HG03097 (cell line): ENCODE data around the gene PRKX.
"Not testable (repeated sequence)": the region's sequence is repeated elsewhere in the genome, so short reads cannot be mapped to it uniquely, and the experiment has no call there.

Experiments used
- ATAC-seq: cut with Tn5 transposase; IDR thresholded peaks from one replicate; pipeline ENCODE4 v1.9.1; 2021; ENCODE audit not compliant: unreplicated experiment, low FRiP score

Gene PRKX

DNA sequence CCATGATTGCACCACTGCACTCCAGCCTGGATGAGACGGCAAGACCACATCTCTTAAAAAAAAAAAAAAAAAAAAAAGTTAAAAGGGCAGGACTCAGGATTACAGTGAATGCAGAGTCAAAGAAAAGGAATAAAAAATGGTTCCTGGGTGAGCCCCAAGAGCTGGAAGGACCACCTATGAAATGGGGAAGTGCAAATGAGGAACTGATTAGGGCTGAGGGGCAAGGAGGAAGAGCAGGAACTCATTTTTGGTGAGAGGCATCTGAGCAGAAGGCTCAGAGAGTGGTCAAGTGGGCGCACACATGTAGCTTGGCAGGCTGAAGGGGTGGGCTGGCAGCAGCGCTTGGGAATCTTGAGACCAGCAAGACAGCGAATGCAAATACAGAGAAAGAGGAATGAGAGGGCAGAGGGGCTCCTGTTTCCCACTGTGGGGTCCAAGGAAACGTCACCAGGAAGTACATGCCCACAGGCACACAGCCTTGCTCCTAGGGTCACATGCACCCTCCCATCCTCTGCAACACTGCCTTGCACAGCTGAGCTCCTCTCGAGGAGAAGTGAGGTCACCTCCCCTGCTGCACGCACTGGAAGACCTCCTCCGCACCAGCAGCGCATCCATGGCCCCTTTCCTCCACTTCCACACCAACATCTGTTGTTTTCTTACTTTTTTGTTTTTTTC, 49.7 kb downstream of the PRKX start:
- peak; percentile 58 for ATAC-seq

DNA sequence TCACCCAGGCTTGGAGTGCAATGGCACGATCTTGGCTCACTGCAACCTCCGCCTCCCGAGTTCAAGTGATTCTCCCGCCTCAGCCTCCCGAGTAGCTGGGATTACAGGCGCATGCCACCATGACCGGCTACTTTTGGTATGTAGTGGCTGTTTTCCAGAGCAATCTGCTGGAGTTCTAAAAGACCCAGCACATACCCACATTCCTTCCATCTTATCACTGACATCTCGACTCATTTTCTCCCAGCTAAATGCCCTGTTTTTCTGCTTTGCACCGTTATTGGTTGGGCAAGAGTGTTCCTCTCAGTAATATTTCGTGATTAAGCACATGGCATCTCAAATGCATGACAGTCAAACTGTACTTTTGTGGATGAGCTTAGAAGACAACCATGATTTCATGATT, 53.7 kb downstream of the PRKX start:
- ATAC-seq = no peak

DNA sequence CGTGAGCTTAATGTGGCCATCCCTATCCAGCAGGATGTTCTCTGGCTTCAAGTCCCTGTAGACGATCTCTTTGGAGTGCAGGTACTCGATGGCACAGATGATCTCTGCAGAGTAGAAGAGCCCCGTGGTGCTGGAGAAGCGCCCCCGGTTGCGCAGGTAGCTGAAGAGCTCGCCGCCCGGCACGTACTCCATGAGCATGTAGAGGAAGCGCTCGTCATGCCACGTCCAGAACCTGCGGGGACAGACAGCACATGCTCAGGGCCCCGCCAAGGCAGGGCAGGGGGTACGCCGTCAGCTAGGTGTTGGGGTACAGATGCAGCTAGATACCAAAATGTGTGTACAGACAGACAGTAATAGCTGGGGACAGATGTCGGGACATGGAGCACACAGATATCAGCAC, 58.3 kb downstream of the PRKX start:
- ATAC-seq = no peak

DNA sequence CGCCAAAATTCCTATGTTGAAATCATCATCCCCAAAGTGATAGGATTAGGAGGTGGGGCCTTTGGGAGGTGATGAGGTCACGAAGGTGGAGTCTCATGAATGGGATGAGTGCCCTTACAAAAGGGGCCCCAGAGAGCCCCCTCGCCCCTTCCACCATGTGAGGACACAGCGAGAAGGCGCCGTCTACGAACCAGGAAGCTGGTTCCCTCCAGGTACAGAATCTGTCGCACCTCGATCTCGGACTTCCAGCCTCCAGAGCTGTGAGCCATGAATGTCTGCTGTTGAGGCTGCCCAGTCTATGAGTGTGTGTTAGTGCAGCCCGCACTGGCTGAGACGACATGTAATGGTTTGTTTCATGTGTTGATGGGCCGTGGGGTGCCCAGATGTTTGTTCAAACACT, 60.3 kb downstream of the PRKX start:
- ATAC-seq = no peak

DNA sequence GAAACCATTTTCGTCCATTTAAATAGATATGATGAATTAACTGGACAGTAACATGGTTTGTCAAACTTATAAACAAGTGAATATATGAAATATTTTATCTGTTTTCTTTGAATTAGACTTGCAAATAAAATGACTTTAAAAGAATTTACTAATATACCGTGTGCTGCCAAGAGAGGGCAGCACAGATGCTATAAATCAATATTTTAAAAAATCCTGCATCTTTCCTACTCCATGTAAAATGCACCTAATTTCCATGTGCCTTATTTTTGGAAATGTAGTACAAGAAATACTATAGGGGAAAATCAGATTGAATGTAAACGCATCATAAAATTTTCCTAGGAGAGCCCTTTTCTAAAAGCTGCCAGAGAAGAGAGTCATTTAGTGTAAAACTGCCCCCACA, 62.2 kb downstream of the PRKX start:
- ATAC-seq = no peak

DNA sequence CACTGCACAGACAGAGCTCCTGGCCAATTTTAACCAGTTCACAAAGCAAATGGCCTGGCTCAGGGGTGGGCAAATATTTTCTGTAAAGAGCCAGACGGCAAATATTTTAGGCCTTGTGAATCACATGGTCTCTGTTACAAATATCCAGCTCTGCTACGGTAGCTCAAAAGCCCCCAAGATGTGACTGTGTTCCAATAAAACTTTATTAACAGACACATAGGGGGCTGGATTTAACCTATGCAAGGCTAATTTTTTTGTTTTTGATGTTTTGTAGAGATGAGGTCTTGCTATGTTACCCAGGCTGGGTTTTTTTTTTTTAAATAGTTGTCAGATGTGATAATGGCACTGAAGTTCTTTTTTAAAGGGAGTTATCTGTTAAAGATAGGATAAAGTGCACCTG, 65.4 kb downstream of the PRKX start:
- ATAC-seq = no peak

DNA sequence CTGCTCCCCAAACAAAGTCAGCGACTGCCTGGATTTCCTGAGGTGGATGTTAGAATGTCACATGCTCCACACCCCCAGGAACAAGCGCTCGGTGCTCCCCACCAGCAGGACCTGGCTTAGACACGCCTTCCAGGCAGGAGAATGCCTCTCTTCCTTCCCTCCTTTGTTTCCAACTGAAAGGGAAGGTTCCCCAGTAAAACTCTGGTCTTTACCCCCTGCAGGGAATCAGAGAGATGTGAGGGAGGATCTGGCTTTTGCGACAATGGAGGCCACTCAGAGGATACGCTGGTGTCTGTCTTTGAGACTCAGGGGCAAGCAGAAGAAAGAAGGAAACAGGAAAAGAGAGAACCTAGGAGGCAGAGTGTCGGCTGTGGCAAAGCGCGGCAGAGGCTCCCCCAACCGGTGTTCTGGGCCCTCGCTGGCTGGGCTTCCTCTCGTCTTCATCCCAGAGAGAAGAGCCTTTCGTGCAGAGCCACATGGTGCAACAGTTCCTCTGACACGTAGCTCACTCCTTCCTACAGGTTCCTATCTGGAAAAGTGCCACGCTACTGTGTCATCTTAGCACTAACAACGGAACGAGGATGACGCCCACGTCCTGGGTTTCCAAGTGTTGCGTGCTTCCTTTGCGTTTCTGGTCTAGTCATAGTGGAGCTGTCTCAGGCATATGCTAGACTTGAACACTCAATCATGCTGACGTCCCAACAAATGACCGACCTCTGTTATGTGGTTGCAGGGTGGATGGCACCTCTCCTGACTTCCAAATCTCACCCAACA, 73.4 kb downstream of the PRKX start:
- ATAC-seq = not testable (repeated sequence)

DNA sequence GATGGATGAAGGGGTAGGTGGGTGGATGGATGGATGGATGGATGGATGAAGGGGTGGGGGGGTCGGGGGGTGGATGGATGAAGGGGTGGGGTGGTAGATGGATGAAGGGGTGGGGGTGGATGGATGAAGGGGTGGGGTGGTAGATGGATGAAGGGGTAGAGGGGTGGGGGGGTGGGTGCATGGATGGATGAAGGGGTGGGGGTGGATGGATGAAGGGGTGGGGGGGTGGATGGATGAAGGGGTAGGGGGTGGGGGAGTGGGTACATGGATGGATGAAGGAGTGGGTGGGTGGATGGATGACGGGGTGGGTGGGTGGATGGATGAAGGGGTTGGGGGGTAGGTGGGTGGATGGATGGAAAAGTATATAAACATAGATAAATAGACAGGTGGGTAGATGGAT, 74.2 kb downstream of the PRKX start:
- ATAC-seq = no peak

DNA sequence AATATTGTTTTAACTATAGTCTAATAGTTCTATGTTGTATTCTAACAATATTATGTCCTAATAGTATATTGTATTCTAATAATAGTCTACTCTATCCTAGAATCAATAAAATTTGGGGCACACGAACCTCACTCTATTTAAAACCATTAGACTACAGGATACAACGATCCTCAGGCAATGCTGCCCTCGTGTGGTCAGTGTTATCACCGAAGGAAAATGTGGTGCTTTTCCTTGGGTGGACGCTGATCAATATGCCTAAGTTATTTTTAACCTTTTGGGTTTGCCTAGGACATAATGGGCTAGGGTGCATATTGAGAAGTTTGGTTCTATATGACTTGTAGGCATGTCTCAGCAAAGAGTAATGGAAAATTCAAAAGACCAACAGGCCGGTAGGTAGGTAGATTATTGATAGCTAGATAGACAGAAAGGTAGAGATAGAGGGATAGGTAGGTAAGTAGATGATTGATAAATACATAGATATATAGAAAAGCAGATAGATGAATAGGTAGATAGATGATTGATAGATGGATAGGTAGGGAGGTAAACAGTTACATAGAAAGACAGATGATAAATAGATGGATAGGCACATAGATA, 75.1 kb downstream of the PRKX start:
- peak; percentile 78 for ATAC-seq

DNA sequence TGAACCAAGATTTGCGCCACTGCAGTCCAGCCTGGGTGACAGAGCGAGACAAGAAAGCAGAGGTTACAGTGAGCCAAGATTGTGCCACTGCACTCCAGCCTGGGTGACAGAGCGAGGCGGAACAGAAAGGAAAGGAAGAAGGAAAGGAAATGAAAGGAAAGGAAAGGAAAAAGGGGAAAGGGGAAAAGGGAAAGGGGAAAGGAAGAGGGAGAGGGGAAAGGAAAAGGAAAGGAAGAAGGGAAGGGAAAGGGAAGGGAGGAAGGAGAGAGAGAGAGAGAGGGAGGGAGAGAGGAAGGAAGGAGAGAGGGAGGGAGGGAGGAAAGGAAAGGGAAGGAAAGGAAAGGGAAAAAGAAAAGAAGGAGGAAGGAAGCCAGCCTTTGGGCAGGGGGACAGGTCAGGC, 76.6 kb downstream of the PRKX start:
- no peak for ATAC-seq

DNA sequence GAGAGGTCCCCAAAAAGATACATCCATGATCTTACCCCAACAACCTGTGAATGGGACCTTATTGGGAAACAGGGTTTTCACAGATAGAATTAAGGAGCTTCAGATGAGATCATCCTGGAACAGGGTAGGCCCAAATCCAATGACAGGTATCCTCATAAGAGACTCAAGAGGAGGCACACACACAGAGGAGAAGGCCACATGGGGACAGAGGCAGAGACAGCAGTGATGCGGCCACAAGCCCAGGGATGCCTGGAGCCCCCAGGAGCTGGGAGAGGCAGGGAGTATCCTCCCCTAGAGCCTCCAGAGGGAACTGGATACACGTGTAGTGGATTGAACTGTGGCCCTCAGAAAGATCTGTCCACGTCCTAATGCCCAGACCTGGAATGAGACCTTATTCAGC, 82.3 kb downstream of the PRKX start:
- no peak for ATAC-seq

DNA sequence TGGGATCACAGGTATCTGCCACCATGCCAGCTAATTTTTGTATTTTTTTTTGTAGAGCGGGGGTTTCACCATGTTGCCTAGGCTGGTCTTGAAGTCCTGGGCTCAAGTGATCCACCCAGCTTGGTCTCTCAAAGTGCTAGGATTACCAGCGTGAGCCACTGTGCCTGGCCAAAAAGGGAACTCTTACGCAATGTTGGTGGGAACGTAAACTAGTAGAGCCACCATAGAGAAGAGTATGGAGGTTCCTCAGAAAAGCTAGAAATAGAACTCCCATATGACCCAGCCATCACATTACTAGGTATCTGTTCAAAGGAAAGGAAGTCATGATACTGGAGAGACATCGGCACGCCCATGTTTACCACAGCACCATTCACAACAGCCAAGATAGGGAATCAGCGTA, 85.9 kb downstream of the PRKX start:
- ATAC-seq = no peak

DNA sequence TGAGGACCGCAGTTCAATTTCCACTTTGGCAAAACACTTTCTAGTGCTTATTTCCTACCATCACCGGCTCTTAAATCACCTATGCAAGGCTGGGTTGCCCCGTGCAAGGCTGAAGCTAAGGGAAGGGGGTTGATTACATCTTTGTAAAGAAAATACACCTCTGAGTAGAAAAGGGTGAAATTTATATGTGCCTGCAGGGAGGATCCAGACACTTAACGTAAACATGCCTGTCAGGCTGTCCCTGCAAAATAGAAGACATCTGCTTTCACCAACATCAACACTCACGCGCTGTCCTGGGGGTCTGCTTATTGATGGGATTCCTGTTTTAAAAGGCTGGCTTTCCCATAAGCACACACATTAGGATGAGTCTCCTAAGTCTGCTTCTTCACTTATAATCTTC, 92.0 kb downstream of the PRKX start:
- ATAC-seq = no peak

DNA sequence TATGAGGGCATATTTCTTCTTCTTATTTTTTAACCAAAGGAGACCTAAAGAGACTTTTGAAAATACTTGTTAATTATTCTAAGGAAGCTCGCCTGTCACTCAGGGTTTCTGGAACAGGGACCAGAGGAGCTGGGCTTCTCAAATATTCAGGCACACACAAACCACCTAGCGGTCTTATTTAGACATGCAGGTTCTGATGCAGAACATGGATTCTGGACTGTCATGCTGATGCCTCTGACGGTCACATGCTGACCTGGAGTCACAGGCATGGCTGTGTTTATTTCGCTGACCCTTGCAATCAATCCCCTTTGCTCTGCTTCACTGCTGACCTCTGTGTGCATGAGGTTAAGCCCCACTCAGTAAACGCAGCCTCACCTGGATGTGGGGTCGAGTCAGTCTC, 101.7 kb downstream of the PRKX start:
- ATAC-seq = not testable (repeated sequence)

DNA sequence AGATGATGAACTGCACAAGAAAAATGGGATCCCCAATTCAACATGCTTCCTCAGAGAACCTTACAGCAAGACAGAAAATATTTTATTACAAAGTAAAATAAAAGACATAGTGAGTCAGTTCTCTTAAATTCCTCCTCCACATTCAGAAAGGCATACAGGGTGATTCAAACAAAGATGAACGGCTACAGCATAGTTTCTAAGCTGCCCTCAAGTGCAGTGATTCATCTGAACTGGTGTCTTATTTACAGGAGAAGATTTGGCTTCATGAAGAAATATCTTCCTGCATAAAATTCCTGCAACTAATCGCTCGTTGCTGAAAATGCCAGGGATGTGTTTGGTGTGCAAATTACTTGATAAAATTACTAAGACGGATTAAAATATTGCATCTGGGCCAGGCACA, 103.6 kb downstream of the PRKX start:
- no peak for ATAC-seq

DNA sequence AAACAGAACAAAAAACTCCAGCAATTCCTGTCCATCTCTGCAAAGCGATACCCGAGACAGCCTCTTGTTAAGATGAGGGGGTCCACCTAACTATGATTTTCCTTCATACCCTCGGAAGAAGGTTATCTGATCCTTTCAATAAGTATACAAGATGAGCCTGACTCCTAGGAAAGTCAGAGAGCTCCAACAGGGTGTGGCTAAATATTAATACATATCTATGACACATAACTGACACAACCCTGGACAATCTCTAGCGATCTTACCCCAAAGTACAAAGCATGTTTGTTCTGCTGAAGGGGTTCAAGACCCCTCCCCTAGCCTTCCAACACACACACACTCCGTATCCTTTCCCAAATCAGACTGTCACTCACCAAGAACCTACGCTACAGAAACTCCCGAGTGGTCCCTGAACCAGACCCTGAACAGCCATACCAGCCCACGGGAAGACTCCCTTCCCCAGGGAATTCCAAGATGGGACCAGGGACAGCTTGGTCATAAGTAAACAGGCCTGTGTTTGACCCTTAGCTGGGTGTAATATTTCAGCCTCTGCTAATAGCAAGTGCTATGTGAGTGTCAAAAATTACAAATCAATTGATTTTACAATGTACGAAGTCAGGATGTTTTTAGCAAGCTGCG, 110.3 kb downstream of the PRKX start:
- no peak for ATAC-seq

DNA sequence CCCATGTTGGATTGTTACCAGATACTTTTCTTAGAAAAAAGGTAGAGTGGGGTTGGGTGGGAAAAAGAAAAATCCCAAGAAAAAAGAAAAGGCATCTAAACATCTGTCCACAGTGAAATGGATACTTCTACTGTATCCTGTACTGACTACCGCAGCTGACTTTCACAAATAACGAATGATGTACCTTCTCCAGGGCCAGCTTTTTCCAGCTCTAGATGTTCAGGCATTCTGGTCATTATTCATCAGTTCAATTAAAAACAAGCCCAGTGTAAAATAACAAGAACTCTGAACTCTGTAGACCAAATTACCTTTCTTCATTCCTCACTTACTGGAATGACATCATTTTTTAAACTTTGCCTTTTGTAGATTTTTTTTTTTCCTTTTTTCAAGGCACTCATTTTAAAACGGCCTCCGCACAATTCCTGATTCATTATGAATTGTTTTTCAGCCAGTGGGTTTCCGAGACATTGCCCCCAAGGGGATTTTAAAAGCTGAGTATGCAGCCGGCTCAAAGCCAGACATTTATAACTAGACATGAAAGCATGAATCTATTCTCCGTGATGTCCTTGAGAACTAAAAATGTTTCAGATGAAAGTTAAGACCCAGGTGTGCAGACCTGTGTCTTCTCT, 113.5 kb downstream of the PRKX start:
- ATAC-seq = no peak

DNA sequence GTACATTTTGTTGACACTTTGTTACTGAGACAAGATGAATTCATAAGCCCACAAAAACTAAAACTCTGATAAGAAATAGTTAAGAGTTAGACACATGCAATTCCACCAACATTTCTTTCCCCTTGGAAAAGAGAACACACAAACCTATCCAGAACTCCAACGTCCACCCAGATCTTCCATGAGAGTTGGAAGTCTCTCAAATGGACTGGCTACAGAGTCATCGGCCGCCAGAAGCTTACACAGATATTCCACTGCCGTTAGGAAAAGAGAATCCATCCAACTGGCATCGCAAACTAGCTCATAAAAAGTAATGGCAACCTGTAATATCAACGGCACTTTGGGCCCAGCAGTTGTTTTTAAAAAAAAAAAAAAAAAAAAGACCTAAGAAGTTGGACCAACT, 114.7 kb downstream of the PRKX start:
- ATAC-seq = no peak

DNA sequence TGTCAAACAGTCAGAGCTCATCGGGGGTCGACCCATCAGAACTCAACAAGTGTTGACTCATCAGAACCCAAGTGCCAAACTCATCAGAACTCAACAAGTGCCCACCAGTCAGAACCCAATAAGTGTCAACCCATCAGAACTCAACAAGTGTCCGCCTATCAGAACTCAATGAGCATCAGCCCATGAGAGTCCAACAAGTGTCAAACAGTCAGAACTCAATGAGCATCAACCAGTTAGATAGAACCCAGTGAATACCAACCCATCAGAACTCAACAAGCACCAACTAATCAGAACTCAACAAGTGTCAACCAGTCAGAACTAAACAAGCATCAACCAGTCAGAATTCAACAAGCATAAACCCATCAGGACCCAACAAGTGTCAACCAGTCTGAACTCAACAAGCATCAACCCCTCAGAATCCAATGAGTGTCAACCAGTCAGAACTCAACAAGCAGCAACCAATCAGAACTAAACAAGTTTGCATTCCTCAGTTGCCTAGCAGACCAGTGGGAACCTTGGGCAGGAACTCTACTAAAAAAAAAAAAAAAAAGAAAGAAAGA, 115.3 kb downstream of the PRKX start:
- no peak for ATAC-seq

DNA sequence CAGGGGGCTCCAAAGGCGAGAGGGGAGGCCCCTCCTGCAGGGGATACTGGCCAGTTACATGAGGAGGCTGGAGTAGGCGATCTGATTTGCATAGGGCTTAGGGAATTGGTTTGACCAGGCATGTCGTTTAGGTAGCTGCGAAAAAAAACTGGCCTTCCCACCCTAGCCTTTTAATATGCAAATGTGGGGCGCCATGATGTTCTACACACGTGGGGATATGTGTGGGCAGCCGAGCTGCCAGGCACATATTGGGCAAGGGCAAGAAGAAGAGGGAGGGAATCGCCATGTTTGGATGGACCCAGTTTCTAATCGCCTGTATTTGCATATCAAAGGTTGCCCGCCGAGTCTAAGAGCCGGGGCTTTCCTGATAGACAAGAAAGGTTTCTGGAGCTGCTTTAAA, 121.3 kb downstream of the PRKX start:
- no peak for ATAC-seq

DNA sequence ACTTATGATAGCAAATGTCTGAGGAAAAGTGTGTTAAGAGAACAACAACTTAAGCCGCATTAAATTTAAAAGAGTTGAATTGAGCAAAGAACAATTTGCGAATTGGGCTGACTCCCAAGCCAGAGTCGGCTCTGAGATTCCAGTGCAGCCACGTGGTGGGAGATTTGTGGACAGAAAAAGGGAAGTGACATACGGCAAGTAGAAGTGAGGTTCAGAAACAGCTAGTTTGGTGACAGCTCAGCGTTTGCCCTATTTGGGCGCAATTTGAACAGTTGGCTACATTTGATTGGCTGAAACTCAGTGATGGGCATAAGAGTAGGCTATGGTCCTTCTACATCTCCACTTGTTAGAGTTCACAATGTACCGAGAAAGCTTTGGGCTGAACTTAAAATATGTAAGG, 124.0 kb downstream of the PRKX start:
- no peak for ATAC-seq
